ENCODE measurements around the gene POGLUT3. TPM values are rescaled to one million over a fixed set of nuclear protein-coding genes. Genes with fewer than 3 reads are reported as not detected.

Gene POGLUT3
- total RNA-seq, 4 donors from 2014 or later = 21.7 to 33.5 (median 29.2) TPM

GRCh38 chr11:108467091-108467823 is 30.9 kb downstream of the POGLUT3 start, which contains the start of gene C11orf65:
Gene C11orf65, minus strand, starts transcription at chr11:108467529. Its CDS starts 5,970 bp downstream, at chr11:108461559.
- peak; percentile 99 for TF ChIP-seq POLR2AphosphoS5 (IDR thresholded peaks at IDR 0.05)
- no peak for TF ChIP-seq CTCF (IDR thresholded peaks at IDR 0.05)
- peak; percentile 92 to 95 for TF ChIP-seq POLR2A (IDR thresholded peaks at IDR 0.05)
- TF ChIP-seq EP300 (IDR thresholded peaks at IDR 0.05) = no peak
- 0% methylated on average over 17 to 23 of the region's 35 CpGs for WGBS, 2 donors (ENCODE audit: low coverage in 1 of 2)

GRCh38 chr11:108466405-108466804 is 31.8 kb downstream of the POGLUT3 start:
- TF ChIP-seq CTCF (IDR thresholded peaks at IDR 0.05) (no peak), EP300 (IDR thresholded peaks at IDR 0.05) (no peak), POLR2AphosphoS5 (IDR thresholded peaks at IDR 0.05) (no peak), POLR2A (IDR thresholded peaks at IDR 0.05) (no peak)
- Histone ChIP-seq H3K36me3 (no peaks in the 10 kb centered on the region), H3K27me3 (no peaks in the 10 kb centered on the region), H3K27ac (peak overlapping the region; percentile 97 to 99 (median 98)), H3K9me3 (no peaks in the 10 kb centered on the region), H3K4me3 (peak overlapping the region; percentile 68 to 75), H3K4me1 (peaks cover 0 to 13% (median 0%) of the 10 kb centered on the region in 3 donors)
- no peak for ATAC-seq
- whole genome bisulfite sequencing, 2 donors (ENCODE audit: low coverage in 1 of 2) = 42 to 50% methylated on average over 5 to 7 of the region's 7 CpGs

More at GRCh38 chr11:108467091-108467823, 30.9 kb downstream of the POGLUT3 start, which contains the start of gene C11orf65:
- Histone ChIP-seq H3K9me3 (no peaks in the 10 kb centered on the region), H3K4me3 (peak within 1 kb of the TSS; percentile 68 to 75), H3K27ac (peak within 1 kb of the TSS; percentile 97 to 99 (median 98)), H3K36me3 (no peaks in the 10 kb centered on the region), H3K27me3 (no peaks in the 10 kb centered on the region), H3K4me1 (peaks cover 0 to 13% (median 0%) of the 10 kb centered on the region in 3 donors)
- peak; percentile 100 for ATAC-seq

GRCh38 chr11:108453207-108453835 is 44.9 kb downstream of the POGLUT3 start:
- H3K9me3 ChIP-seq = peaks cover 0 to 24% (median 0%) of the 10 kb centered on the region in 3 donors
- H3K27ac ChIP-seq = no peak overlapping the region
- no peaks in the 10 kb centered on the region for H3K4me1 ChIP-seq
- no peaks in the 10 kb centered on the region for H3K27me3 ChIP-seq
- H3K4me3 ChIP-seq = no peak overlapping the region
- TF ChIP-seq POLR2A (IDR thresholded peaks at IDR 0.05) (no peak), EP300 (IDR thresholded peaks at IDR 0.05) (no peak), CTCF (IDR thresholded peaks at IDR 0.05) (no peak), POLR2AphosphoS5 (IDR thresholded peaks at IDR 0.05) (no peak)
- no peaks in the 10 kb centered on the region for H3K36me3 ChIP-seq
- 81 to 90% methylated on average over 2 of the region's 2 CpGs for WGBS, 2 donors (ENCODE audit: low coverage in 1 of 2)
- ATAC-seq = no peak

Other genes starting within 250 kb of the POGLUT3 start
- under 1 TPM in 1 of 4 donors, not detected in 3; 0.67 TPM for gene C11orf65, start 30.9 kb downstream of the POGLUT3 start, total RNA-seq
- gene EXPH5, start 95.4 kb upstream of the POGLUT3 start, total RNA-seq = 1 to 10 TPM; 1.1 to 4.8 (median 4.0) TPM
- gene DDX10, start 166.7 kb upstream of the POGLUT3 start, total RNA-seq = 10 to 100 TPM; 16.3 to 44.8 (median 22.5) TPM

Data from gastroesophageal sphincter (tissue), 4 donors.